Stimulated activated naive CD8-positive, alpha-beta T cell treated with anti-CD3 and anti-CD28 coated beads, Interleukin-15, amount 100 ng/mL, for 72 hours (primary cell): Measurements from ENCODE around the gene KCNK10.

Source experiments
- ATAC-seq: fragments of 150-1000 bp; cut with Tn5 transposase; 2 replicates; pipeline ENCODE4 v1.10.0; 2021; ENCODE audit warnings: mild to moderate bottlenecking, moderate library complexity
- DNase-seq, 2 donors: peaks; one replicate each; pipeline ENCODE4 v3.0.0; 2021 to 2022
- H3K27ac Mint-ChIP-seq, 2 donors: one replicate each; pipeline ENCODE4 v1.8.0; 2022; ENCODE audit warnings: mild to moderate bottlenecking in 2 of 2, mixed read lengths in 2 of 2, moderate library complexity in 2 of 2
- H3K27me3 Mint-ChIP-seq: one replicate; pipeline ENCODE4 v1.8.0; 2022; ENCODE audit warnings: mixed read lengths
- H3K4me1 Mint-ChIP-seq: one replicate; pipeline ENCODE4 v1.8.0; 2022; ENCODE audit warnings: mild to moderate bottlenecking, mixed read lengths
- H3K4me3 Mint-ChIP-seq, 2 donors: one replicate each; pipeline ENCODE4 v1.8.0; 2022; ENCODE audit warnings: mild to moderate bottlenecking in 2 of 2, mixed read lengths in 2 of 2, moderate library complexity in 1 of 2
- H3K9me3 Mint-ChIP-seq, 2 donors: one replicate each; pipeline ENCODE4 v1.8.0; 2022; ENCODE audit warnings: mixed read lengths in 2 of 2

KCNK10 gene

GRCh38 chr14:88325883-88326282 lies 2.8 kb upstream of the KCNK10 start:
- ATAC-seq (no peak), DNase-seq (no peak)
- peaks cover 51% of the 10 kb centered on the region for H3K27me3 Mint-ChIP-seq
- H3K4me3 Mint-ChIP-seq = no peak overlapping the region
- H3K9me3 Mint-ChIP-seq = no peaks in the 10 kb centered on the region
- H3K27ac Mint-ChIP-seq = no peak overlapping the region
- H3K4me1 Mint-ChIP-seq = peaks cover 5% of the 10 kb centered on the region

GRCh38 chr14:88324930-88325329 lies 1.9 kb upstream of the KCNK10 start:
- H3K4me1 Mint-ChIP-seq = peaks cover 5% of the 10 kb centered on the region
- DNase-seq = no peak
- peaks cover 51% of the 10 kb centered on the region for H3K27me3 Mint-ChIP-seq
- no peaks in the 10 kb centered on the region for H3K9me3 Mint-ChIP-seq
- no peak for ATAC-seq
- no peak overlapping the region for H3K27ac Mint-ChIP-seq
- no peak overlapping the region for H3K4me3 Mint-ChIP-seq

- Mint-ChIP-seq H3K27ac (no peak overlapping the region), H3K9me3 (no peaks in the 10 kb centered on the region), H3K4me3 (no peak overlapping the region), H3K4me1 (peaks cover 5% of the 10 kb centered on the region), H3K27me3 (peaks cover 51% of the 10 kb centered on the region)
- DNase-seq (no peak), ATAC-seq (no peak)
Observed at GRCh38 chr14:88324491-88324890, 1.4 kb upstream of the KCNK10 start.

- DNase-seq (no peak), ATAC-seq (peak; percentile 26)
- Mint-ChIP-seq H3K4me3 (peak overlapping the region; percentile 78 to 80), H3K9me3 (no peaks in the 10 kb centered on the region), H3K4me1 (peaks cover 5% of the 10 kb centered on the region), H3K27me3 (peaks cover 51% of the 10 kb centered on the region), H3K27ac (no peak overlapping the region)
Observed at GRCh38 chr14:88323523-88324199, 592 bp upstream of the KCNK10 start.

- Mint-ChIP-seq H3K9me3 (no peaks in the 10 kb centered on the region), H3K4me3 (no peak overlapping the region), H3K27me3 (peaks cover 42% of the 10 kb centered on the region), H3K4me1 (peaks cover 5% of the 10 kb centered on the region), H3K27ac (no peak overlapping the region)
- DNase-seq = no peak
- ATAC-seq = no peak
Observed at GRCh38 chr14:88322504-88323085, 474 bp downstream of the KCNK10 start.

- Mint-ChIP-seq H3K27ac (no peak overlapping the region), H3K4me1 (peaks cover 5% of the 10 kb centered on the region), H3K9me3 (no peaks in the 10 kb centered on the region), H3K27me3 (peaks cover 36% of the 10 kb centered on the region), H3K4me3 (no peak overlapping the region)
- no peak for DNase-seq
- ATAC-seq = no peak
Observed at GRCh38 chr14:88321692-88322503, 1.2 kb downstream of the KCNK10 start.

- Mint-ChIP-seq H3K27me3 (peaks cover 1% of the 10 kb centered on the region), H3K4me1 (no peaks in the 10 kb centered on the region), H3K27ac (no peak overlapping the region), H3K4me3 (no peak overlapping the region), H3K9me3 (no peaks in the 10 kb centered on the region)
- ATAC-seq (no peak), DNase-seq (no peak)
Observed at GRCh38 chr14:88318406-88318805, 4.7 kb downstream of the KCNK10 start.

- no peaks in the 10 kb centered on the region for H3K4me1 Mint-ChIP-seq
- H3K9me3 Mint-ChIP-seq = no peaks in the 10 kb centered on the region
- ATAC-seq = no peak
- H3K27me3 Mint-ChIP-seq = no peaks in the 10 kb centered on the region
- DNase-seq = no peak
- H3K4me3 Mint-ChIP-seq = no peak overlapping the region
- no peak overlapping the region for H3K27ac Mint-ChIP-seq
Observed at GRCh38 chr14:88316521-88316920, 6.5 kb downstream of the KCNK10 start.

- H3K27ac Mint-ChIP-seq = no peak overlapping the region
- no peaks in the 10 kb centered on the region for H3K4me1 Mint-ChIP-seq
- ATAC-seq (no peak), DNase-seq (no peak)
- H3K9me3 Mint-ChIP-seq = no peaks in the 10 kb centered on the region
- no peak overlapping the region for H3K4me3 Mint-ChIP-seq
- no peaks in the 10 kb centered on the region for H3K27me3 Mint-ChIP-seq
Observed at GRCh38 chr14:88312257-88312656, 10.8 kb downstream of the KCNK10 start.

GRCh38 chr14:88311780-88312179 lies 11.3 kb downstream of the KCNK10 start:
- Mint-ChIP-seq H3K4me1 (no peaks in the 10 kb centered on the region), H3K27me3 (no peaks in the 10 kb centered on the region), H3K4me3 (no peak overlapping the region), H3K9me3 (no peaks in the 10 kb centered on the region), H3K27ac (no peak overlapping the region)
- ATAC-seq (no peak), DNase-seq (no peak)

- no peaks in the 10 kb centered on the region for H3K27me3 Mint-ChIP-seq
- ATAC-seq = no peak
Observed at GRCh38 chr14:88310449-88310848, 12.6 kb downstream of the KCNK10 start.

GRCh38 chr14:88310021-88310420 lies 13.0 kb downstream of the KCNK10 start:
- no peak overlapping the region for H3K4me3 Mint-ChIP-seq
- no peaks in the 10 kb centered on the region for H3K9me3 Mint-ChIP-seq
- DNase-seq = no peak
- no peak overlapping the region for H3K27ac Mint-ChIP-seq
- no peaks in the 10 kb centered on the region for H3K27me3 Mint-ChIP-seq
- no peaks in the 10 kb centered on the region for H3K4me1 Mint-ChIP-seq
- no peak for ATAC-seq

More at GRCh38 chr14:88310449-88310848, 12.6 kb downstream of the KCNK10 start:
- DNase-seq = no peak
- no peaks in the 10 kb centered on the region for H3K9me3 Mint-ChIP-seq
- no peak overlapping the region for H3K4me3 Mint-ChIP-seq
- no peak overlapping the region for H3K27ac Mint-ChIP-seq
- no peaks in the 10 kb centered on the region for H3K4me1 Mint-ChIP-seq

GRCh38 chr14:88305528-88306322 lies 17.3 kb downstream of the KCNK10 start:
- H3K4me3 Mint-ChIP-seq = no peak overlapping the region
- no peak for DNase-seq
- no peak for ATAC-seq
- H3K4me1 Mint-ChIP-seq = no peaks in the 10 kb centered on the region
- H3K9me3 Mint-ChIP-seq = peaks cover 0 to 9% of the 10 kb centered on the region in 2 donors
- no peak overlapping the region for H3K27ac Mint-ChIP-seq
- H3K27me3 Mint-ChIP-seq = peaks cover 20% of the 10 kb centered on the region

- Mint-ChIP-seq H3K4me3 (no peak overlapping the region), H3K4me1 (no peaks in the 10 kb centered on the region), H3K9me3 (peaks cover 0 to 9% of the 10 kb centered on the region in 2 donors), H3K27ac (no peak overlapping the region), H3K27me3 (peaks cover 42% of the 10 kb centered on the region)
- ATAC-seq (no peak), DNase-seq (no peak)
Observed at GRCh38 chr14:88303041-88303440, 20.0 kb downstream of the KCNK10 start.

GRCh38 chr14:88301381-88301780 lies 21.7 kb downstream of the KCNK10 start:
- H3K27me3 Mint-ChIP-seq = peaks cover 45% of the 10 kb centered on the region
- H3K4me1 Mint-ChIP-seq = no peaks in the 10 kb centered on the region
- DNase-seq = no peak
- H3K9me3 Mint-ChIP-seq = peaks cover 0 to 9% of the 10 kb centered on the region in 2 donors
- H3K4me3 Mint-ChIP-seq = no peak overlapping the region
- no peak overlapping the region for H3K27ac Mint-ChIP-seq
- ATAC-seq = no peak
